Mesendoderm (in vitro differentiated cells): Measurements from ENCODE around the gene KIF27. TPM values are rescaled to one million over a fixed set of nuclear protein-coding genes. Genes with fewer than 3 reads are reported as not detected.
A peak's percentile ranks its signal among the peaks of the same experiment; 100 is the strongest.

Source experiments
- DNase-seq: peaks from one replicate; pipeline ENCODE4 v3.0.0; 2013
- H2AK5ac ChIP-seq: 2 replicates; pipeline ENCODE4 v1.6.1; 2013; ENCODE audit warnings: low read length, inconsistent platforms
- H2BK120ac ChIP-seq: 2 replicates; pipeline ENCODE4 v1.6.1; 2013; ENCODE audit warnings: low read depth, mild to moderate bottlenecking, low read length, moderate library complexity, mixed read lengths
- H2BK15ac ChIP-seq: replicated peaks from 2 replicates; pipeline ENCODE4 v1.6.1; 2013; ENCODE audit warnings: low read depth, mild to moderate bottlenecking, moderate library complexity
- H2BK5ac ChIP-seq: 2 replicates; pipeline ENCODE4 v1.6.1; 2013; ENCODE audit warnings: low read length, inconsistent platforms
- H3K18ac ChIP-seq: 2 replicates; pipeline ENCODE4 v1.6.1; 2013; ENCODE audit warnings: mild to moderate bottlenecking, low read length, mixed read lengths
- H3K23ac ChIP-seq: one replicate; pipeline ENCODE4 v1.6.1; 2013; ENCODE audit warnings: low read length
- H3K27ac ChIP-seq: 2 replicates; pipeline ENCODE4 v1.5.1; 2013; ENCODE audit warnings: low read depth, mild to moderate bottlenecking, inconsistent platforms, low read length, moderate library complexity
- H3K27me3 ChIP-seq: 2 replicates; pipeline ENCODE4 v1.6.1; 2013; ENCODE audit warnings: low read length, control low read depth, mild to moderate bottlenecking, inconsistent platforms; ENCODE audit not compliant: insufficient read depth, poor library complexity
- H3K36me3 ChIP-seq: 2 replicates; pipeline ENCODE4 v1.6.1; 2013; ENCODE audit warnings: low read length, inconsistent platforms; ENCODE audit not compliant: control insufficient read depth, insufficient read depth
- H3K4ac ChIP-seq: one replicate; pipeline ENCODE4 v1.6.1; 2013; ENCODE audit warnings: low read depth, mild to moderate bottlenecking, low read length, moderate library complexity
- H3K4me1 ChIP-seq: 2 replicates; pipeline ENCODE4 v1.6.1; 2013; ENCODE audit warnings: low read depth, low read length, inconsistent platforms; ENCODE audit not compliant: control insufficient read depth
- H3K4me2 ChIP-seq: 2 replicates; pipeline ENCODE4 v1.6.1; 2013; ENCODE audit warnings: low read length
- H3K4me3 ChIP-seq: 2 replicates; pipeline ENCODE4 v1.5.1; 2013; ENCODE audit warnings: mild to moderate bottlenecking, low read length
- H3K56ac ChIP-seq: one replicate; pipeline ENCODE4 v1.6.1; 2013; ENCODE audit warnings: low read length
- H3K79me1 ChIP-seq: 2 replicates; pipeline ENCODE4 v1.6.1; 2013; ENCODE audit warnings: low read length, inconsistent platforms
- H3K79me2 ChIP-seq: 2 replicates; pipeline ENCODE4 v1.6.1; 2013; ENCODE audit warnings: mild to moderate bottlenecking, low read length; ENCODE audit not compliant: control insufficient read depth, insufficient read depth
- H3K9ac ChIP-seq: 2 replicates; pipeline ENCODE4 v1.6.1; 2013; ENCODE audit warnings: low read length, inconsistent platforms
- H4K5ac ChIP-seq: one replicate; pipeline ENCODE4 v1.6.1; 2013; ENCODE audit warnings: low read length
- H4K8ac ChIP-seq: one replicate; pipeline ENCODE4 v1.6.1; 2013; ENCODE audit warnings: low read depth, mild to moderate bottlenecking, control low read depth, low read length, moderate library complexity
- WGBS: extraction: QIAGEN DNeasy Blood & Tissue Kit; methylation state at CpG from one replicate; pipeline ENCODE4 v1.1.7; 2013; ENCODE audit warnings: low lambda C conversion rate, missing lambda C conversion rate; ENCODE audit not compliant: insufficient coverage; ENCODE audit errors: extremely low coverage; 5-methylcytosine and 5-hydroxymethylcytosine counted together
- polyA plus RNA-seq, 2 experiments: library from polyadenylated mRNA; stranded (reverse); fragments of 200-250 nt; gene quantifications; one replicate each; pipeline ENCODE4 v1.2.3, GENCODE V29; 2013

Gene KIF27, protein sequence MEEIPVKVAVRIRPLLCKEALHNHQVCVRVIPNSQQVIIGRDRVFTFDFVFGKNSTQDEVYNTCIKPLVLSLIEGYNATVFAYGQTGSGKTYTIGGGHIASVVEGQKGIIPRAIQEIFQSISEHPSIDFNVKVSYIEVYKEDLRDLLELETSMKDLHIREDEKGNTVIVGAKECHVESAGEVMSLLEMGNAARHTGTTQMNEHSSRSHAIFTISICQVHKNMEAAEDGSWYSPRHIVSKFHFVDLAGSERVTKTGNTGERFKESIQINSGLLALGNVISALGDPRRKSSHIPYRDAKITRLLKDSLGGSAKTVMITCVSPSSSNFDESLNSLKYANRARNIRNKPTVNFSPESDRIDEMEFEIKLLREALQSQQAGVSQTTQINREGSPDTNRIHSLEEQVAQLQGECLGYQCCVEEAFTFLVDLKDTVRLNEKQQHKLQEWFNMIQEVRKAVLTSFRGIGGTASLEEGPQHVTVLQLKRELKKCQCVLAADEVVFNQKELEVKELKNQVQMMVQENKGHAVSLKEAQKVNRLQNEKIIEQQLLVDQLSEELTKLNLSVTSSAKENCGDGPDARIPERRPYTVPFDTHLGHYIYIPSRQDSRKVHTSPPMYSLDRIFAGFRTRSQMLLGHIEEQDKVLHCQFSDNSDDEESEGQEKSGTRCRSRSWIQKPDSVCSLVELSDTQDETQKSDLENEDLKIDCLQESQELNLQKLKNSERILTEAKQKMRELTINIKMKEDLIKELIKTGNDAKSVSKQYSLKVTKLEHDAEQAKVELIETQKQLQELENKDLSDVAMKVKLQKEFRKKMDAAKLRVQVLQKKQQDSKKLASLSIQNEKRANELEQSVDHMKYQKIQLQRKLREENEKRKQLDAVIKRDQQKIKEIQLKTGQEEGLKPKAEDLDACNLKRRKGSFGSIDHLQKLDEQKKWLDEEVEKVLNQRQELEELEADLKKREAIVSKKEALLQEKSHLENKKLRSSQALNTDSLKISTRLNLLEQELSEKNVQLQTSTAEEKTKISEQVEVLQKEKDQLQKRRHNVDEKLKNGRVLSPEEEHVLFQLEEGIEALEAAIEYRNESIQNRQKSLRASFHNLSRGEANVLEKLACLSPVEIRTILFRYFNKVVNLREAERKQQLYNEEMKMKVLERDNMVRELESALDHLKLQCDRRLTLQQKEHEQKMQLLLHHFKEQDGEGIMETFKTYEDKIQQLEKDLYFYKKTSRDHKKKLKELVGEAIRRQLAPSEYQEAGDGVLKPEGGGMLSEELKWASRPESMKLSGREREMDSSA (N-terminal part only)
- polyA plus RNA-seq (2013, experiment 1 of 2), result 1.5 TPM
- 1.5 TPM for polyA plus RNA-seq (2013, experiment 2 of 2)

DNA sequence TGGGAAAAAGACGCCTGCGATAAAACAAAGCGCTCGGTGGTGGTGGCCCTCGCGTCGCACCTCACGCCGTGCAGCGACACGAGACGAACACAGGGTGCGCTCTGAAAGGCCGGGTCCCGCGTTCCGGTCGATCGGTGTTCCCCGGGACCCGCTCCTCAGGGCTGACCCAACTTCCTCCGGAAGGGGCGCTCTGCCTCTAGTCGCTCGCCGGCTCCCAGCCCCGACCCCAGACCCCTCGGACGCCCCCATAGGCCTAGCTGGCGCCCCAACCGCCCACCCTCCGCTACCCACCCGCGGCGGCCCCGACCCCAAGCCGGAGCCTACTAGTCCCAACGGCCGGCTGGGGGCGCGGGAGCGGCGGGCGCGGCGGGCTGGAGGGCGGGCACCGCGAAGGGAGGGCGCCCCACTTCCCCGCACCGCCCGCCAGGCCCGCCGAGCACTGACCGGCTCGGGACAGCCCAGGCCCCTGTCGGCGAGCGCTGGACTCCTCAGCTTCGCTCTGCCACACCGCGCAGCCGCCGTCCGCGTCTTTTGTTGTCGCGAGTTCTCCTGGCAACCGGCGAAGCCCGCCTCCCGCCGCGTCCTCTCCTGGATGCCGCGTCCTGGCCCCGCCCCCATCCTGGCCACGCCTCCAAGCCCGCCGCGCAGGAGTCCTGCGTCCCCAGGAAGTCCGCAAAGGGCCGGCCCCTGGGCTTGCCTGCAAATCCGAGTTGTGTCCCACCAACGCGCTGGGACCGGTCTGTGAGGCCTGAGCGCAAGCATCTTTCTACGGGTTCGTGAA is at the start of gene KIF27:
KIF27 (minus strand) TSS at position 506 of the 781 bp plus-strand sequence. CDS start 5,841 bp downstream, outside the sequence.
- peak within 1 kb of the TSS; percentile 56 for H4K8ac ChIP-seq
- H2BK15ac ChIP-seq, result no peak within 1 kb of the TSS
- peak within 1 kb of the TSS; percentile 28 for H3K4me3 ChIP-seq
- H3K18ac ChIP-seq, result peak within 1 kb of the TSS; percentile 94
- H3K4me1 ChIP-seq, result no peaks in the 10 kb centered on the region
- no peak within 1 kb of the TSS for H2BK5ac ChIP-seq
- peak within 1 kb of the TSS; percentile 52 for H2BK120ac ChIP-seq
- H3K4me2 ChIP-seq, result peak within 1 kb of the TSS; percentile 18
- WGBS, result no CpG with 5 or more reads among the region's 92 CpGs
- peak within 1 kb of the TSS; percentile 74 for H3K56ac ChIP-seq
- no peak within 1 kb of the TSS for H2AK5ac ChIP-seq
- peak within 1 kb of the TSS; percentile 97 for H4K5ac ChIP-seq
- peak; percentile 98 for DNase-seq
- H3K27me3 ChIP-seq, result no peaks in the 10 kb centered on the region
- no peaks in the 10 kb centered on the region for H3K79me2 ChIP-seq
- H3K9ac ChIP-seq, result peak within 1 kb of the TSS; percentile 53
- no peak within 1 kb of the TSS for H3K23ac ChIP-seq
- no peaks in the 10 kb centered on the region for H3K79me1 ChIP-seq
- H3K27ac ChIP-seq, result peak within 1 kb of the TSS; percentile 91
- no peaks in the 10 kb centered on the region for H3K36me3 ChIP-seq
- H3K4ac ChIP-seq, result peak within 1 kb of the TSS; percentile 43

DNA sequence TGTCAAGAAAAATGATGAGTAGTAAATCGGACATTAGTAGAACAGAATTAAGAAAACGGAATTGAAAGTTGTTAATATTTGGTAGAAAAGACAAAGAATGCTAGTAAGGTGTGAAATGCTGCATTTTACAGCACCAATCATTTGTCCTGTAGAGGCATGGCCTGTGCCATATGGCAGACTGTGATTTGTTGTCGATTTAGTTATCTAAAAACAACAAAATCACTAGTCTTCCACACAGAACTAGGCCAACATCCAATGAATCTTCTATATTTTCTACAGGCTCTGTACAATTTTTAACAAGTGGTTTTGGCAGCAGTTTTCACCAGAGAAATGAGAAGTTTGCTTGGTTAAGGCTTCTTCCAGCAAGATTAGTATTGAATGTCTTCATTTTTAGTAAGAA is 48.4 kb upstream of the KIF27 start:
- Histone ChIP-seq H2AK5ac (no peak overlapping the region), H3K4ac (no peak overlapping the region), H3K4me3 (no peak overlapping the region), H3K79me2 (peaks cover 7% of the 10 kb centered on the region), H3K9ac (no peak overlapping the region), H4K5ac (no peak overlapping the region), H3K27me3 (no peaks in the 10 kb centered on the region), H2BK5ac (no peak overlapping the region), H2BK15ac (no peak overlapping the region), H3K36me3 (peaks cover 10% of the 10 kb centered on the region), H3K56ac (no peak overlapping the region), H3K27ac (no peak overlapping the region), H3K23ac (no peak overlapping the region), H4K8ac (no peak overlapping the region), H3K18ac (no peak overlapping the region), H3K4me1 (no peaks in the 10 kb centered on the region), H3K4me2 (no peak overlapping the region), H2BK120ac (no peak overlapping the region), H3K79me1 (peaks cover 7% of the 10 kb centered on the region)
- DNase-seq, result no peak
- 100% methylated on average over 2 of the region's 3 CpGs for whole genome bisulfite sequencing

DNA sequence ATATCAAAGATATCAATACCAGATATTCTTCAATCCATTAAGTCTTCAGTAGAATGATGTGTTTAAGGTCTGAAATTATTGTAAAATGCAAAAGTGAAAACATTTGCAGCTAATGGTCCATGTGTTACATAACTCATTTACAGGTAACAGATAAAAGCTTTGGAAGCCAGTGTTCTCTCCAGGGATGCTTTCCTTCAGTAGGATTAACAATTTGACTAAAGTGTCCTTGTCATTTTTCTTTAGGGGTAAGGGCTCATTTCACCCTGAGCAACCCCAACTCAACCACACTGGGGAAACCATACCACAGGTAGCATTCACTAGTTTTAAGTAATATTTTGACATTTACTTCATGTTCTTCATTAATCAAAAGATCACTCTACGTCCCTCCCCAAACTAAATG is 45.8 kb upstream of the KIF27 start:
- no peak overlapping the region for H3K56ac ChIP-seq
- no peaks in the 10 kb centered on the region for H3K4me1 ChIP-seq
- H3K9ac ChIP-seq, result no peak overlapping the region
- H3K23ac ChIP-seq, result no peak overlapping the region
- no peaks in the 10 kb centered on the region for H3K79me1 ChIP-seq
- DNase-seq, result no peak
- H3K79me2 ChIP-seq, result no peaks in the 10 kb centered on the region
- no peak overlapping the region for H4K5ac ChIP-seq
- peaks cover 2% of the 10 kb centered on the region for H3K36me3 ChIP-seq
- H3K18ac ChIP-seq, result no peak overlapping the region
- H3K27me3 ChIP-seq, result no peaks in the 10 kb centered on the region
- no peak overlapping the region for H3K4ac ChIP-seq
- H3K4me3 ChIP-seq, result no peak overlapping the region
- no peak overlapping the region for H2AK5ac ChIP-seq
- WGBS, result no CpG with 5 or more reads among the region's 1 CpG
- no peak overlapping the region for H2BK120ac ChIP-seq
- no peak overlapping the region for H2BK5ac ChIP-seq
- H4K8ac ChIP-seq, result no peak overlapping the region
- no peak overlapping the region for H3K27ac ChIP-seq
- H3K4me2 ChIP-seq, result no peak overlapping the region
- H2BK15ac ChIP-seq, result no peak overlapping the region

DNA sequence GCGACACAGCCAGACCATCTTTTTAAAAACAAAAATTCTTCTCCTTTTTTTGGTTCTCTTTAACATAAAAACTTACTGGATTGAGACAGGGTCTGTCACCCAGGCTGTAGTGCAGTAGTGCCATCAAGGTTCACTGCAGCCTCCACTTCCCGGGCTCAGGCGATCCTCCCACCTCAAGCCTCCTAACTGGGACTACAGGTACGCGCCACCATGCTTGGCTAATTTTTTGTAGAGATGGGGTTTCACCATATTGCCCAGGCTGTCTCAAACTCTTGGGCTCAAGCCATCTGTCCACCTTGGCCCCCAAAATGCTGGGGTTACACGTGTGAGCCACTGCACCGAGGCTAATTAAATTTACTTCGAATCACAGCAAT is 45.0 kb upstream of the KIF27 start:
- Histone ChIP-seq H3K79me1 (no peaks in the 10 kb centered on the region), H3K9ac (no peak overlapping the region), H3K4ac (no peak overlapping the region), H2BK120ac (no peak overlapping the region), H3K4me1 (no peaks in the 10 kb centered on the region), H3K27ac (no peak overlapping the region), H3K27me3 (no peaks in the 10 kb centered on the region), H4K5ac (no peak overlapping the region), H4K8ac (no peak overlapping the region), H3K4me3 (no peak overlapping the region), H3K23ac (no peak overlapping the region), H3K4me2 (no peak overlapping the region), H2BK5ac (no peak overlapping the region), H2BK15ac (no peak overlapping the region), H2AK5ac (no peak overlapping the region), H3K36me3 (no peaks in the 10 kb centered on the region), H3K18ac (no peak overlapping the region), H3K79me2 (no peaks in the 10 kb centered on the region), H3K56ac (no peak overlapping the region)
- no CpG with 5 or more reads among the region's 8 CpGs for WGBS
- no peak for DNase-seq
